GM12878 (cell line): ENCODE results near the gene FAM221B.

ENCODE experiments used
- ATF3 ChIP-seq: IDR thresholded peaks from 2 replicates; pipeline ENCODE4 v1.6.1; 2011; ENCODE audit warnings: low read depth, mild to moderate bottlenecking, low read length, moderate library complexity, borderline replicate concordance; ENCODE audit errors: extremely low read depth
- CTCF ChIP-seq, 3 experiments: IDR thresholded peaks in 2 of 3; conservative IDR thresholded peaks in 1 of 3; 2 replicates each; pipeline ENCODE4 v1.5.1; 2011; ENCODE audit warnings: low read depth in 3 of 3, low read length in 3 of 3, mild to moderate bottlenecking in 3 of 3, control low read depth in 2 of 3, moderate library complexity in 2 of 3, inconsistent platforms in 1 of 3, mixed read lengths in 1 of 3; ENCODE audit not compliant: control insufficient read depth in 2 of 3, insufficient read depth in 1 of 3; ENCODE audit errors: extremely low read depth in 1 of 3
- EED ChIP-seq: sonication (generic); IDR thresholded peaks from 2 replicates; pipeline ENCODE4 v1.6.1; 2016; ENCODE audit warnings: antibody characterized with exemption, low read depth
- EZH2 ChIP-seq: IDR thresholded peaks from 2 replicates; pipeline ENCODE4 v1.6.1; 2012; ENCODE audit warnings: low read depth, mild to moderate bottlenecking, control low read depth, inconsistent platforms, low read length, borderline replicate concordance; ENCODE audit not compliant: control insufficient read depth
- SP1 ChIP-seq: IDR thresholded peaks from one replicate; pipeline ENCODE4 v1.6.1; 2011; ENCODE audit warnings: low read depth, low read length
- SUPT20H ChIP-seq: IDR thresholded peaks from 2 replicates; pipeline ENCODE4 v1.6.1; 2011; ENCODE audit warnings: low read depth, mild to moderate bottlenecking, low read length, moderate library complexity, borderline replicate concordance; ENCODE audit not compliant: control insufficient read depth
- YY1 ChIP-seq: IDR thresholded peaks from 2 replicates; pipeline ENCODE4 v1.6.1; 2011; ENCODE audit warnings: low read depth, mild to moderate bottlenecking, low read length
- ZNF24 ChIP-seq: fragments of 450-650 bp; IDR thresholded peaks from 2 replicates; pipeline ENCODE4 v1.6.1; 2017; ENCODE audit warnings: antibody characterized with exemption, mild to moderate bottlenecking

GRCh38 chr9:35789541-35789940, 39.0 kb downstream of the FAM221B start:
- TF ChIP-seq SP1 (no peak), EED (no peak), ZNF24 (no peak), EZH2 (no peak), CTCF (IDR thresholded peaks at IDR 0.05 in 2 of 3, conservative IDR thresholded peaks at IDR 0.05 in 1 of 3; ENCODE audit: control insufficient read depth in 2 of 3, extremely low read depth in 1 of 3, insufficient read depth in 1 of 3, low read depth in 3 of 3, low read length in 3 of 3) (no peak), YY1 (no peak), ATF3 (no peak), SUPT20H (no peak)
